Measurements from ENCODE around the gene SNTG2. TPM values are rescaled to one million over a fixed set of nuclear protein-coding genes. Genes with fewer than 3 reads are reported as not detected.
A peak's percentile ranks its signal among the peaks of the same experiment; 100 is the strongest.

Gene SNTG2
- total RNA-seq (ENCODE audit: unreplicated experiment), result 23.2 TPM
- long read RNA-seq, partial matches to known transcripts, result 0 of 3 reads
- long read RNA-seq, other reads (novel, unspliced or antisense), result 3 of 3 reads

DNA sequence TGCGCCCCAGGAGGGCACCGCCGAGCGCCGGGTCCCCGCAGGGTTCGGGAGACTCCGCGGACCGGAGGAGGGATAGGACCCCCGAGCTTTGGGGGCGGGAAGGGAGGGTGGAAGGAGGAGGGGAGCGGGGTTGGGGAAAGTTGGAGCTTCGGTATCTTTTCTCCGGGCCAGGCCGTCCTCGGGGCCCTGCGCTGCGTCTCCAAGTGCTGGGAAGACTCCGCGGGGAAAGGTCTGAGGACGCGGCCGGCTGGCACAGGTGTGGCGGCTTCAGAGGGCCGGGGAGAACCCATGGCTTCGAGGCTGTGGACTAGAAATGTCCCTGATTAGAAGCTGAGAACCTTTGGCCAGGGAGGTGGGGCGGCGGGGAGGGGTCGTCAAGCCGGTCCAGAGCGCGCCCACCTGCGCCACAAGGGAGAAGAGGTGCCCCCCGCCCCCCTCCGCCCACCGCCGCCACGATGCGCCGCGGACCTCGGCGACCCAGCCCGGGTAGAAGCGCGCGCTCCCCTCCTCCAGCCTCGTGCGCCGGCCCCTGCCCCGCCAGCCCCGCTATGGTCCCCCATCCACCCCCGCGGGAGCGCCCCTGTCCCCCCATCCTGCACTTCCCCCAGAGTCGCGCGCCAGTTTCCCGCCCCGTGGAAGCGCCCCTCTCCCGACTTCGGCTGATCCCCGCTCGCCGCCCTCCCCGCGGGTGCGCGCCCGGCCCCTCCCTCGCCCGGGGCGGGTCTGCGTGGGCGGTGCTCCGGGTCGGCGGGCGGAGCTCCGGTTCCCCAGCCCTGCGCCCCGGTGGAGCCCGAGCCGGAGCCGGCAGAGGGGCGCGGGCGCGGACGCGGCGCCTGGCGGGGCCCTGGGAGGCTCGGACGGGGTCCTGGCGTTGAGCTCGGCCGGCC lies at the start of gene SNTG2:
Gene SNTG2, plus strand, starts transcription at position 770 of the 887 bp plus-strand sequence. CDS start 148 bp downstream, outside the sequence.
- Mint-ChIP-seq H3K27ac (ENCODE audit: unreplicated experiment) (peak within 1 kb of the TSS; percentile 52), H3K9me3 (ENCODE audit: unreplicated experiment) (no peaks in the 10 kb centered on the region), H3K27me3 (ENCODE audit: unreplicated experiment) (peaks cover 5% of the 10 kb centered on the region), H3K36me3 (ENCODE audit: low read depth, unreplicated experiment) (no peaks in the 10 kb centered on the region), H3K4me3 (ENCODE audit: unreplicated experiment) (peak within 1 kb of the TSS; percentile 93), H3K4me1 (ENCODE audit: unreplicated experiment) (peaks cover 6% of the 10 kb centered on the region)
- TF ChIP-seq, protein P1, sequence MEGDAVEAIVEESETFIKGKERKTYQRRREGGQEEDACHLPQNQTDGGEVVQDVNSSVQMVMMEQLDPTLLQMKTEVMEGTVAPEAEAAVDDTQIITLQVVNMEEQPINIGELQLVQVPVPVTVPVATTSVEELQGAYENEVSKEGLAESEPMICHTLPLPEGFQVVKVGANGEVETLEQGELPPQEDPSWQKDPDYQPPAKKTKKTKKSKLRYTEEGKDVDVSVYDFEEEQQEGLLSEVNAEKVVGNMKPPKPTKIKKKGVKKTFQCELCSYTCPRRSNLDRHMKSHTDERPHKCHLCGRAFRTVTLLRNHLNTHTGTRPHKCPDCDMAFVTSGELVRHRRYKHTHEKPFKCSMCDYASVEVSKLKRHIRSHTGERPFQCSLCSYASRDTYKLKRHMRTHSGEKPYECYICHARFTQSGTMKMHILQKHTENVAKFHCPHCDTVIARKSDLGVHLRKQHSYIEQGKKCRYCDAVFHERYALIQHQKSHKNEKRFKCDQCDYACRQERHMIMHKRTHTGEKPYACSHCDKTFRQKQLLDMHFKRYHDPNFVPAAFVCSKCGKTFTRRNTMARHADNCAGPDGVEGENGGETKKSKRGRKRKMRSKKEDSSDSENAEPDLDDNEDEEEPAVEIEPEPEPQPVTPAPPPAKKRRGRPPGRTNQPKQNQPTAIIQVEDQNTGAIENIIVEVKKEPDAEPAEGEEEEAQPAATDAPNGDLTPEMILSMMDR (IDR thresholded peaks at IDR 0.05; ENCODE audit: unreplicated experiment), result no peak
- peak; percentile 59 for DNase-seq (ENCODE audit: low spot score)

DNA sequence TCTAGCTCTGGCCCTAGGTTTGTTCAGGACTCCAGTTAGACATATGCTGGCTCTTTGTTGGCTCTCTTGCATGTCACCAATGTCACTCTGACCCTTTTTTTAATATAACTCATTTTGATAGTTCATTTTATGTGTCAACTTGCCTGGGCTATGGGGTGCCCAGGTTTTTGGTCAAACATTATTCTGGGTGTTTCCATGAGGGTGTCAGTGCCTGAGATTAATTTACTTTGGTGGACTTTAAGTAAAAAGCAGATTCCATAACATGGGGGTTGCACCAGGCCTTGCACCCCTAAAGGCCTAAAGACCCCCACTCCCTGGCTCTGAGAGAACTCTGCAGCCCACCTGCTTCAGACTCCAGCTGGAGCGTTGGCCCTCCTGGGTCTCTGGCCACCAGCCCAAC lies 48.1 kb upstream of the SNTG2 start:
- Mint-ChIP-seq H3K27me3 (ENCODE audit: unreplicated experiment) (no peaks in the 10 kb centered on the region), H3K9me3 (ENCODE audit: unreplicated experiment) (no peaks in the 10 kb centered on the region), H3K4me1 (ENCODE audit: unreplicated experiment) (peaks cover 15% of the 10 kb centered on the region), H3K4me3 (ENCODE audit: unreplicated experiment) (no peak overlapping the region), H3K27ac (ENCODE audit: unreplicated experiment) (no peak overlapping the region), H3K36me3 (ENCODE audit: low read depth, unreplicated experiment) (no peaks in the 10 kb centered on the region)
- TF ChIP-seq, protein P1 (IDR thresholded peaks at IDR 0.05; ENCODE audit: unreplicated experiment), result no peak
- no peak for DNase-seq (ENCODE audit: low spot score)

DNA sequence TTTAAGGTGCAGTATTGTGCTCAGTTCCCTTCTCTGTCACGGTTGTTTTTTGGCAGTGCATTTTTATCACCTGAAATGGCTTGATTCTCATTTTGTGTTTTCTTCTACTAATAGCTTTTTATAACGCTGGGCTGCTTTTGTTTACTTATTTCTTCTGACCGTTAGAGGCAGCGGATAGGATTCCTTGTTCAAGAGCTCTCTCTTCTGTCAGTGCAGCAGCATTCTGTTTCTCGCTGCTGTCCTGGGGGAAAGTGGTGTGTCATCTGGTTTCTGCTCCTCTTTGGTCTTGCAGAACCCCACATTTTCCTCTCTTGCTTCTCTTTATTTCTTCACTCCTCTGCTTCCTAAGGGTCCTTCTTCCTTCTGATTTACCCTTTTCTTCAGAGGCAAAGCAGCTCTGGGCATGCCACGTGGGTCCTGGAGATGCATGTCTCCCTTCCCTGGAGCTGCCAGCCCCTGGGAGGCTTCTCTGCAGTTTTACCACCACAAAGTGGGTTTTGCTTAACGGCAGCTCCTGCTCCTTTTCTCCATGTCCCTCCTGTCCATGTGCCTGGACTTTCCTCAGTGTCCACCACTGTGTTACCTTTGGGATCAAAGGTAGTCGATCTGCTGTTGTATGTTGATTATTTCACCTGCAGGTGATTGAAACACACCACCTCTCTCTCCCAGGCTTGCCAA lies 47.3 kb upstream of the SNTG2 start:
- Mint-ChIP-seq H3K27ac (ENCODE audit: unreplicated experiment) (no peak overlapping the region), H3K27me3 (ENCODE audit: unreplicated experiment) (no peaks in the 10 kb centered on the region), H3K9me3 (ENCODE audit: unreplicated experiment) (peaks cover 4% of the 10 kb centered on the region), H3K4me3 (ENCODE audit: unreplicated experiment) (no peak overlapping the region), H3K4me1 (ENCODE audit: unreplicated experiment) (peaks cover 15% of the 10 kb centered on the region), H3K36me3 (ENCODE audit: low read depth, unreplicated experiment) (no peaks in the 10 kb centered on the region)
- no peak for DNase-seq (ENCODE audit: low spot score)
- TF ChIP-seq, protein P1 (IDR thresholded peaks at IDR 0.05; ENCODE audit: unreplicated experiment), result no peak

DNA sequence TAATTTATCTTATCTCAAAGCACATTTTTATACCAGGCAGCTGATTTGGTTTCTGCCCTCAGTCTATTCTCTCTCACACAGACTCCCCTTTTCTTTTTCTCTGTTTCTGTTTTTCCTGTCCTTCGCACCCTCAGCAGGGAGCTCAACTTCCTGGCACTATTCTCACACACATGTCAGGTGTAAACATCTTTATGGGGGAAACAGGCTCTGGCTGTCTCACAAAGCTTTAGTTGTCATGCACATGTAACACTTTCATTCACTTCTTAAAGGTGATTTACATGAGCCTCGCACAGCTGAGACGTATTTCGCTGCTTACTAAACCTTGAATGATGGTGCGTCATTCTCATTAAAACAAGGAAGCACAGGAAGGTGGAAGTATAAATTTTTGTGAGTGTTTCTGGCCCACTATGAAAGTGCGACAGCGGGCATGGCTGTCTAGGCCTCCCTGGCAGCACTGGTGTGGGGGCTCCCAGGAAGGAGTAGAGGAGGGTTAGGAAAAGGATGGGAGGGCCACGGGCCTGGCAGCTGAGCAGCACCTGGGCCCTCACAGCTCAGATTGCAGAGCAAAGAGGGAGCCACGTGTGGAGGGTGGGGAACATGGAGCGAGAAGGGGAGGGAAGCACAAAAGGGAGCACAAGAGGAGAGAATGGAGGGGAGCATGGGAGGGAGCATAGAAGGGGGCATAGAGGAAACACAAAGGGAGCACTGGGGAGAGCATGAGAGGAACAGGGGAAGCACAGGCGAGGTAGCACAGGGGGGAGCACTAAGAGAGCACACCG lies 46.2 kb upstream of the SNTG2 start:
- H3K9me3 Mint-ChIP-seq (ENCODE audit: unreplicated experiment), result peaks cover 4% of the 10 kb centered on the region
- H3K27ac Mint-ChIP-seq (ENCODE audit: unreplicated experiment), result no peak overlapping the region
- no peaks in the 10 kb centered on the region for H3K36me3 Mint-ChIP-seq (ENCODE audit: low read depth, unreplicated experiment)
- peaks cover 18% of the 10 kb centered on the region for H3K4me1 Mint-ChIP-seq (ENCODE audit: unreplicated experiment)
- H3K27me3 Mint-ChIP-seq (ENCODE audit: unreplicated experiment), result no peaks in the 10 kb centered on the region
- TF ChIP-seq, protein P1 (IDR thresholded peaks at IDR 0.05; ENCODE audit: unreplicated experiment), result no peak
- no peak overlapping the region for H3K4me3 Mint-ChIP-seq (ENCODE audit: unreplicated experiment)
- no peak for DNase-seq (ENCODE audit: low spot score)

Data from endothelial cell (in vitro differentiated cells).